ENCODE data around the gene CPA4.

The CPA4 gene

DNA sequence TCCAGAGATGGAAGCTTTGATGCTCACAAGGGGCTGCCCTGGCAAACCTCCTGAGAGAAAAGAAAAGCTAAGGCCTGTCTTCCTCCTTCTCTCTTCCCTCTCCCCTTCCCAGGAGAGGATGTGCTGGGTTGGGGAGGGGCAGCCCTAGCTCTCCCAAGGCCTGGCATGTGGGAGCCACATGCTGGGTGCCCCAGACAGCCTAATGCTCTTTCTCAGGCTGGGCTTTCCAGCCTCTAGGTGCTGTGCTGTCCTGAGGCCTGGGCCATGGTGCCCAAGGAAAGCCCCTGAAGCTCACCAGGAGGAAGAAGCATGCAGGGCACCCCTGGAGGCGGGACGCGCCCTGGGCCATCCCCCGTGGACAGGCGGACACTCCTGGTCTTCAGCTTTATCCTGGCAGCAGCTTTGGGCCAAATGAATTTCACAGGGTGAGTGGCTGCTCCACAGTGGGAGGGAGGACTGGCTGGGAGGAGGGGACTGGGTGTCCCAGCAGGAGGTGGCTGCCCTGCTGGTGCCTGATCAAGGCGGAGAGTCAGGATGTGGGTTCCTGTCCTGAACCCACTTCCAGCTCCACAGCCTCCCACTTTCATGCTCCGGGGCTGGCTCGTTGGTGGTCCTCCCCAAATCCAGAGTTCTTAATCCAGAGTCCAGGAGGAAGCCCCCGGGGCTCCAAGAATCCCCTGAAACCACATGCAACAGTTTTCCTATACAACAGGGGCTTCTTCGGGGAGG is 53.4 kb downstream of the CPA4 start:
- no peak for DNase-seq

DNA sequence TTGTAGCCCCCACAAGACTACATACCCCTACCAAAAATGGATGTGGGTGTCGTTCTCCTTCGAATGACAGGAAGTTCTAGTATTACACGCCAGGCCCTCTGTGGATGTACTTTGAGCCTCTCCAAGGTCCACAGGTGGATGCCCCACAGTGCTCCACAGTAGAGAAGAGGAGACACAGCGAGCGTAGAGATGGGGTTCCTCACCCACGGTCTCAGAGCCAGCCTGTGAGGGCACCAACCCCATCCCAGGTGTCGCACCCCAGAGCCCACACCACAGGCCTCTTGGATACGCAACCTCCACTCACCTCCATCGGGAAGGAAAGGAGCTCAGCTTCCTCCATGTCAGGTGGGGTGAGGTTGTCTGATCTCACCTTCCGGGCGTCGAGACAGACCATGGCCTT is 54.0 kb downstream of the CPA4 start:
- DNase-seq, result no peak

GRCh38 chr7:130349911-130350782 is 57.2 kb downstream of the CPA4 start:
- peak in 1 of 2 experiments; percentile 55 for DNase-seq

- peak; percentile 93 to 98 for DNase-seq
Measured at GRCh38 chr7:130350945-130351790, 58.2 kb downstream of the CPA4 start.

GRCh38 chr7:130351791-130352090 is 58.8 kb downstream of the CPA4 start:
- no peak for DNase-seq

- peak; percentile 68 to 85 for DNase-seq
Measured at GRCh38 chr7:130352194-130353074, 59.5 kb downstream of the CPA4 start.

GRCh38 chr7:130353196-130353595 is 60.2 kb downstream of the CPA4 start:
- peak in 1 of 2 experiments; percentile 42 for DNase-seq

GRCh38 chr7:130356121-130356875 is 63.3 kb downstream of the CPA4 start:
- peak in 1 of 2 experiments; percentile 22 for DNase-seq

- DNase-seq, result no peak
Measured at GRCh38 chr7:130356876-130357611, 64.1 kb downstream of the CPA4 start.

DNA sequence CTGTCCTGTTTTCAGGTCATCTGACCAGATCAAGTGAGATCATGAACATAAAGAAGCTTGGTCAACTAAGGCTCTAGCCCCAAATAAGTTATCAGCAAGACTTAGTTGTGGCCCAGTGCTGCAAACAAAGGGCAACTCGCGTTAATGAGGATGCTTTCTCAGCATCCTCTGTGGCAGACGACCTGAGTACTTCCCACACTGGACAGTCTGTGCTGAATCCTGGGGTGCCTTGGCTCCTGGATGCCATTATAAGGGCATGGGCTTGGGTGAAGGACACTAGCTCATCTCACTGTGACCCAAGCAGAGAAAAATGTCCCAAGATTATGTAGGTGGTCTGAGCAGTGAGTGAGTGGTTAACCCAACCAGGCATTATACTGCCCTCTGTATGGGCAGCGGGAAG is 65.5 kb downstream of the CPA4 start:
- no peak for DNase-seq

DNA sequence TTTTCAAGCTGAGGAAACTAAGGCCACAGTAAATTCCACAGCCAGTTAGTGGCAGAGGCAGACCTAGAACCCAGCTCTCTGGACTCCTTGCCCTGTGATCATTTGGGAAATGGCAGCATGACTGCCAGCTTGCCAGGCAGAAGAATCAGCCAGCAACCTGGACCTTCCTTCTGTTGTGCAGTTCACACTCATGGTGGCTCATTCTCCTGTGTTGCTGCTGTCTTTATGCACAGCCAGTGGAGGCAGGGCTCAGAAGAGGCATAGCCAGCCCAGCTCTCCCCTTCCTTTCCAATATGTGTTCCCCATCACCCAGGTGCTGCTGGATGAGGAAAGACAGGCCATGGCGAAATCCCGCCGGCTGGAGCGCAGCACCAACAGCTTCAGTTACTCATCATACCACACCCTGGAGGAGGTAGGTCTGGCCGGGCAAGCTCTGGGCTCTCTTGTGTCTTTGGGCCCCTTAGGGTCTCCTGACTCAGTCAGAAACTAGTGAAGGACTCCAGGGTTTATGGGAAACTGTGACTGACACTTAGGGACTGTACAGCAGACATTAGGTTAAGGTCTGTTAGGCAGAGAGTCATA is 66.4 kb downstream of the CPA4 start:
- DNase-seq, result no peak

- no peak for DNase-seq
Measured at GRCh38 chr7:130360518-130360917, 67.6 kb downstream of the CPA4 start.

- no peak for DNase-seq
Measured at GRCh38 chr7:130361681-130362080, 68.7 kb downstream of the CPA4 start.

GRCh38 chr7:130362251-130362816 is 69.4 kb downstream of the CPA4 start:
- DNase-seq, result no peak

DNA sequence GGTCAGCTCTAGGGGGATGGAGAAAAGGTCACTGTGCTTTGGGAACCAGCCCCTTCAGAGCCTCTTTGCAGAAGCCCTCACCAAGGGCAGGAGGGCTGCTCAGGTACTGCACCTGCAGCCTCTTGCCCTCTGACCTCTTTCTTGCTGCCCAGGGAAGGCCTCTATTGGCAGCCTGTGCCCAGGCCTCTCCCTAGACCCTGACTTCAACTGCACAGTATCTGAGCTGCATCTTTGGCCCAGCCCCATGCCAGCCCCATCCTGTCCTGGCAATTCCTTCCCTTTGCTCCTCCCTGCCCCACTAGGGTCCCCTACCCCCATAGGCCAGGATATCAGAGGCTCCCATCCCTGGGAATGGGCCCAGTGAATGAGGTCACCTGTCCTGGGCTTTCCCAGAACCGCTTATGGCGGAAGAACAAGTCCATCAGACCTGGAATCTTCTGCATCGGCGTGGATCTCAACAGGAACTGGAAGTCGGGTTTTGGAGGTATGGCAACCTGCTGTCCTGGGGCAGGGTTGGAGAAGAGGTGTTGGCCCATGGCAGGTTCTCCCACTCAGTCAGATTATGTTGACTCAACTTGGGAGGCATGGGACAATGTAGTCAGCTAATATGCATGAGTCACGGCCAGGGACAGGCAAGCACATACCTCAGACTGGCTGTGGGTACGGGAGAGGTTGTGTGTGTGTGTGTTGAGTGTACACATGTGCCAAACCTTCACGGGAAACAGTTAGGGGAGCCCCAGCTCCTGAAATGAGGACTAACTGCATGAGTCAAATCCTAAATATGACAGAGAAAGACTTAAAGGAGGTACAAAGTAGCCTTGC is 70.3 kb downstream of the CPA4 start:
- no peak for DNase-seq

- peak in 1 of 2 experiments; percentile 11 for DNase-seq
Measured at GRCh38 chr7:130364451-130364850, 71.5 kb downstream of the CPA4 start.

DNA sequence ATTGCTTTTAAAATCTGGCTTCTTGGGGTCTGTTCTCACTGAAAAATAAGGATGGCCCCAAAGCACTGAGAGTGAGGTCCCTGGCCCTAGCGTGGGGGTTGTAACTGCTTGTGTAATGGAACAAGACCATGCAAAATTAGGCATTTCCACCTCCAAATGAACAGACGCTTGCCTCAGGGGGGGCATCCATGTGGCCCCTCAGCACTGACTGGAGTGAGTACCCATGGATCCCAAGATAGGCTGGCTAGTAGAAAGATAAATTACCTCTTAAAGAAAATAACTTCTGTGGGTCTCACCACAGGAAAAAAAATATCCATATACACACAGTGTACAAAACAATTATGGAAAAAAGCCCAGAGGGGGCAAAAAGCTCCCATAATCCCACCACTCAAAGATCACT is 72.1 kb downstream of the CPA4 start:
- DNase-seq, result peak in 1 of 2 experiments; percentile 54

- peak; percentile 99 for DNase-seq
Measured at GRCh38 chr7:130365511-130366441, 72.8 kb downstream of the CPA4 start.
